ENCODE data around the gene CYP46A1.

DNA sequence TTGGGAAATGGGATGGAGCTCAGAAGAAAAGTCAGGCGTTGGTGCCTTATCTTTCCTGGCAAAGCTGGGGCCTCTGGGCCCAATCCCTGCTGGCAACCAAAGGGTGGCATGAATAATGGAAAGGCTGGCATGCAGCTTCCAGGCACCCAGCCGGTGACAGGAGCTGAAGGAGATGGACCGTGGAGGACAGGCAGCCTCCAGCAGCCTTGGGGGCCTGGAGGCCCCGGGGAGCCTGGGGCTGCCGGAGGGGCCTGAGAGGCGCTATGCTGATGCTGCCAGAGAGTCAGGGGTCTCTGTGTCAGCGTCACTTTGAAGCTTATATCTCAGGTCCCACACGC is 70.9 kb downstream of the CYP46A1 start:
- TF ChIP-seq, protein P1, sequence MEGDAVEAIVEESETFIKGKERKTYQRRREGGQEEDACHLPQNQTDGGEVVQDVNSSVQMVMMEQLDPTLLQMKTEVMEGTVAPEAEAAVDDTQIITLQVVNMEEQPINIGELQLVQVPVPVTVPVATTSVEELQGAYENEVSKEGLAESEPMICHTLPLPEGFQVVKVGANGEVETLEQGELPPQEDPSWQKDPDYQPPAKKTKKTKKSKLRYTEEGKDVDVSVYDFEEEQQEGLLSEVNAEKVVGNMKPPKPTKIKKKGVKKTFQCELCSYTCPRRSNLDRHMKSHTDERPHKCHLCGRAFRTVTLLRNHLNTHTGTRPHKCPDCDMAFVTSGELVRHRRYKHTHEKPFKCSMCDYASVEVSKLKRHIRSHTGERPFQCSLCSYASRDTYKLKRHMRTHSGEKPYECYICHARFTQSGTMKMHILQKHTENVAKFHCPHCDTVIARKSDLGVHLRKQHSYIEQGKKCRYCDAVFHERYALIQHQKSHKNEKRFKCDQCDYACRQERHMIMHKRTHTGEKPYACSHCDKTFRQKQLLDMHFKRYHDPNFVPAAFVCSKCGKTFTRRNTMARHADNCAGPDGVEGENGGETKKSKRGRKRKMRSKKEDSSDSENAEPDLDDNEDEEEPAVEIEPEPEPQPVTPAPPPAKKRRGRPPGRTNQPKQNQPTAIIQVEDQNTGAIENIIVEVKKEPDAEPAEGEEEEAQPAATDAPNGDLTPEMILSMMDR (IDR thresholded peaks at IDR 0.05), result no peak
- TF ChIP-seq POLR2A (IDR thresholded peaks at IDR 0.05; ENCODE audit: low read length) (no peak), MAFK (IDR thresholded peaks at IDR 0.05; ENCODE audit: partially characterized antibody) (no peak), ZC3H11A (IDR thresholded peaks at IDR 0.05) (no peak), BHLHE40 (IDR thresholded peaks at IDR 0.05; ENCODE audit: low read depth, low read length) (no peak), HDAC2 (IDR thresholded peaks at IDR 0.05) (no peak)
